BLaER1 (cell line): ENCODE results near the gene FRMPD4.
A peak's percentile ranks its signal among the peaks of the same experiment; 100 is the strongest.

Experiments
- H3K27ac ChIP-seq: shearing (Covaris generic); formaldehyde crosslinking; 2 replicates; pipeline ENCODE4 v1.8.1; 2022
- H3K27me3 ChIP-seq: shearing (Covaris generic); formaldehyde crosslinking; 2 replicates; pipeline ENCODE4 v1.8.1; 2022
- H3K36me3 ChIP-seq: shearing (Covaris generic); formaldehyde crosslinking; 2 replicates; pipeline ENCODE4 v1.8.1; 2022
- H3K4me1 ChIP-seq: shearing (Covaris generic); formaldehyde crosslinking; 2 replicates; pipeline ENCODE4 v1.8.1; 2022
- H3K4me2 ChIP-seq: shearing (Covaris generic); formaldehyde crosslinking; 2 replicates; pipeline ENCODE4 v1.8.1; 2022
- H3K4me3 ChIP-seq: shearing (Covaris generic); formaldehyde crosslinking; 2 replicates; pipeline ENCODE4 v1.8.1; 2022
- H3K9ac ChIP-seq: shearing (Covaris generic); formaldehyde crosslinking; 2 replicates; pipeline ENCODE4 v1.8.1; 2022
- H3K9me3 ChIP-seq: shearing (Covaris generic); formaldehyde crosslinking; 2 replicates; pipeline ENCODE4 v1.8.1; 2022
- H4K20me1 ChIP-seq: shearing (Covaris generic); formaldehyde crosslinking; 2 replicates; pipeline ENCODE4 v1.8.1; 2022
- Cebpa-rat ChIP-seq: shearing (Covaris generic); IDR thresholded peaks from 2 replicates; pipeline ENCODE4 v1.8.1; 2022

The FRMPD4 gene

GRCh38 chrX:12282991-12283390, 144.7 kb downstream of the FRMPD4 start:
- no peak overlapping the region for H3K4me3 ChIP-seq
- no peak overlapping the region for H3K4me2 ChIP-seq
- H3K27ac ChIP-seq: no peak overlapping the region
- peaks cover 87% of the 10 kb centered on the region for H3K27me3 ChIP-seq
- no peaks in the 10 kb centered on the region for H3K4me1 ChIP-seq
- H3K9ac ChIP-seq: no peak overlapping the region
- TF ChIP-seq Cebpa-rat: no peak
- no peaks in the 10 kb centered on the region for H3K9me3 ChIP-seq
- no peaks in the 10 kb centered on the region for H3K36me3 ChIP-seq
- no peaks in the 10 kb centered on the region for H4K20me1 ChIP-seq

GRCh38 chrX:12292996-12293765, 154.9 kb downstream of the FRMPD4 start:
- TF ChIP-seq Cebpa-rat: no peak
- H3K4me2 ChIP-seq: no peak overlapping the region
- H3K9ac ChIP-seq: no peak overlapping the region
- H3K4me1 ChIP-seq: no peaks in the 10 kb centered on the region
- H3K4me3 ChIP-seq: no peak overlapping the region
- peaks cover 9% of the 10 kb centered on the region; the same call in 1 of the 2 replicates for H4K20me1 ChIP-seq
- H3K9me3 ChIP-seq: no peaks in the 10 kb centered on the region
- no peak overlapping the region for H3K27ac ChIP-seq
- no peaks in the 10 kb centered on the region for H3K36me3 ChIP-seq
- peaks cover 93% of the 10 kb centered on the region for H3K27me3 ChIP-seq

GRCh38 chrX:12297353-12297752, 159.1 kb downstream of the FRMPD4 start:
- Histone ChIP-seq H3K4me2 (no peak overlapping the region), H3K4me3 (no peak overlapping the region), H3K36me3 (no peaks in the 10 kb centered on the region), H3K9ac (no peak overlapping the region), H3K27ac (no peak overlapping the region), H4K20me1 (peaks cover 5% of the 10 kb centered on the region; the same call in 1 of the 2 replicates), H3K9me3 (no peaks in the 10 kb centered on the region), H3K4me1 (no peaks in the 10 kb centered on the region), H3K27me3 (peaks cover 91% of the 10 kb centered on the region)
- TF ChIP-seq Cebpa-rat: no peak

- H3K4me3 ChIP-seq: no peak overlapping the region
- no peaks in the 10 kb centered on the region for H3K36me3 ChIP-seq
- H3K27me3 ChIP-seq: peaks cover 84% of the 10 kb centered on the region
- H3K4me2 ChIP-seq: no peak overlapping the region
- no peaks in the 10 kb centered on the region for H3K9me3 ChIP-seq
- H4K20me1 ChIP-seq: no peaks in the 10 kb centered on the region; the same call in 1 of the 2 replicates
- H3K9ac ChIP-seq: no peak overlapping the region
- H3K27ac ChIP-seq: no peak overlapping the region
- H3K4me1 ChIP-seq: peaks cover 17% of the 10 kb centered on the region
- TF ChIP-seq Cebpa-rat: no peak
These were observed 163.0 kb downstream of the FRMPD4 start for GRCh38 chrX:12301288-12301687.

- peak overlapping the region; percentile 45 for H3K4me2 ChIP-seq
These were observed 166.0 kb downstream of the FRMPD4 start for GRCh38 chrX:12304261-12304660.

GRCh38 chrX:12307961-12308360, 169.7 kb downstream of the FRMPD4 start:
- Histone ChIP-seq H3K36me3 (no peaks in the 10 kb centered on the region), H3K4me2 (no peak overlapping the region), H3K9me3 (no peaks in the 10 kb centered on the region; the same call in 1 of the 2 replicates), H3K27ac (no peak overlapping the region), H3K4me3 (no peak overlapping the region), H3K4me1 (peaks cover 17% of the 10 kb centered on the region), H3K9ac (no peak overlapping the region), H4K20me1 (no peaks in the 10 kb centered on the region; the same call in 1 of the 2 replicates), H3K27me3 (peaks cover 74% of the 10 kb centered on the region)
- no peak for TF ChIP-seq Cebpa-rat

More at GRCh38 chrX:12304261-12304660, 166.0 kb downstream of the FRMPD4 start:
- Histone ChIP-seq H4K20me1 (no peaks in the 10 kb centered on the region; the same call in 1 of the 2 replicates), H3K9ac (no peak overlapping the region), H3K27me3 (peaks cover 81% of the 10 kb centered on the region), H3K36me3 (no peaks in the 10 kb centered on the region), H3K27ac (no peak overlapping the region), H3K9me3 (no peaks in the 10 kb centered on the region), H3K4me1 (peaks cover 17% of the 10 kb centered on the region), H3K4me3 (no peak overlapping the region)
- TF ChIP-seq Cebpa-rat: peak; percentile 64; the same call in 1 of the 2 replicates

GRCh38 chrX:12308420-12308819, 170.1 kb downstream of the FRMPD4 start:
- Histone ChIP-seq H3K27me3 (peaks cover 79% of the 10 kb centered on the region), H3K27ac (no peak overlapping the region), H4K20me1 (no peaks in the 10 kb centered on the region; the same call in 1 of the 2 replicates), H3K4me3 (no peak overlapping the region), H3K4me2 (no peak overlapping the region), H3K9ac (no peak overlapping the region), H3K36me3 (no peaks in the 10 kb centered on the region), H3K9me3 (no peaks in the 10 kb centered on the region; the same call in 1 of the 2 replicates), H3K4me1 (peaks cover 17% of the 10 kb centered on the region)
- TF ChIP-seq Cebpa-rat: no peak

GRCh38 chrX:12309040-12309743, 170.9 kb downstream of the FRMPD4 start:
- Histone ChIP-seq H3K4me1 (peaks cover 11% of the 10 kb centered on the region), H3K27me3 (peaks cover 83% of the 10 kb centered on the region), H3K4me2 (no peak overlapping the region), H3K9ac (no peak overlapping the region), H4K20me1 (no peaks in the 10 kb centered on the region; the same call in 1 of the 2 replicates), H3K27ac (no peak overlapping the region), H3K9me3 (no peaks in the 10 kb centered on the region; the same call in 1 of the 2 replicates), H3K36me3 (no peaks in the 10 kb centered on the region), H3K4me3 (no peak overlapping the region)
- TF ChIP-seq Cebpa-rat: no peak

GRCh38 chrX:12309744-12310076, 171.4 kb downstream of the FRMPD4 start:
- no peaks in the 10 kb centered on the region for H3K36me3 ChIP-seq
- TF ChIP-seq Cebpa-rat: no peak
- no peaks in the 10 kb centered on the region; the same call in 1 of the 2 replicates for H3K9me3 ChIP-seq
- peaks cover 85% of the 10 kb centered on the region for H3K27me3 ChIP-seq
- no peak overlapping the region for H3K9ac ChIP-seq
- peaks cover 6% of the 10 kb centered on the region for H3K4me1 ChIP-seq
- no peak overlapping the region for H3K4me3 ChIP-seq
- no peaks in the 10 kb centered on the region for H4K20me1 ChIP-seq
- H3K27ac ChIP-seq: no peak overlapping the region
- H3K4me2 ChIP-seq: no peak overlapping the region

GRCh38 chrX:12314651-12315050, 176.4 kb downstream of the FRMPD4 start:
- Histone ChIP-seq H3K27me3 (peaks cover 87% of the 10 kb centered on the region), H3K9ac (no peak overlapping the region), H4K20me1 (no peaks in the 10 kb centered on the region), H3K4me3 (no peak overlapping the region), H3K27ac (no peak overlapping the region), H3K36me3 (no peaks in the 10 kb centered on the region), H3K9me3 (no peaks in the 10 kb centered on the region; the same call in 1 of the 2 replicates), H3K4me1 (no peaks in the 10 kb centered on the region), H3K4me2 (no peak overlapping the region)
- no peak for TF ChIP-seq Cebpa-rat
